AG09309 (cell line): ENCODE data around the gene HSD3B7.

Experiments used
- DNase-seq: peaks from one replicate; pipeline ENCODE4 v3.0.0-alpha.2; 2010; ENCODE audit warnings: low read depth
- H3K4me3 ChIP-seq: 2 replicates; pipeline ENCODE4 v1.5.1; 2011; ENCODE audit warnings: mild to moderate bottlenecking, low read depth, low read length, moderate library complexity; ENCODE audit not compliant: control insufficient read depth
- CTCF ChIP-seq: IDR thresholded peaks from 2 replicates; pipeline ENCODE4 v1.5.1; 2011; ENCODE audit warnings: mild to moderate bottlenecking, low read depth, low read length, inconsistent platforms; ENCODE audit not compliant: insufficient read depth, control insufficient read depth; ENCODE audit errors: missing control alignments

The HSD3B7 gene

GRCh38 chr16:30995927-30996323 is 10.9 kb downstream of the HSD3B7 start:
- DNase-seq: no peak
- no peak overlapping the region for H3K4me3 ChIP-seq
- TF ChIP-seq CTCF: no peak

- no peak for DNase-seq
- TF ChIP-seq CTCF: no peak
- H3K4me3 ChIP-seq: peak overlapping the region; percentile 53
These were observed 11.4 kb downstream of the HSD3B7 start for GRCh38 chr16:30996324-30996984.

GRCh38 chr16:30996985-30997724 is 12.1 kb downstream of the HSD3B7 start:
- TF ChIP-seq CTCF: no peak
- peak overlapping the region; percentile 53 for H3K4me3 ChIP-seq
- DNase-seq: no peak

- no peak for DNase-seq
- H3K4me3 ChIP-seq: peak overlapping the region; percentile 53
- TF ChIP-seq CTCF: no peak
These were observed 13.0 kb downstream of the HSD3B7 start for GRCh38 chr16:30997725-30998711.

GRCh38 chr16:30998852-30999761 is 14.1 kb downstream of the HSD3B7 start:
- TF ChIP-seq CTCF: no peak
- no peak for DNase-seq
- H3K4me3 ChIP-seq: no peak overlapping the region
